ENCODE data around the gene PSG2.
"Not testable (repeated sequence)": the region's sequence is repeated elsewhere in the genome, so short reads cannot be mapped to it uniquely, and the experiment has no call there.

DNA sequence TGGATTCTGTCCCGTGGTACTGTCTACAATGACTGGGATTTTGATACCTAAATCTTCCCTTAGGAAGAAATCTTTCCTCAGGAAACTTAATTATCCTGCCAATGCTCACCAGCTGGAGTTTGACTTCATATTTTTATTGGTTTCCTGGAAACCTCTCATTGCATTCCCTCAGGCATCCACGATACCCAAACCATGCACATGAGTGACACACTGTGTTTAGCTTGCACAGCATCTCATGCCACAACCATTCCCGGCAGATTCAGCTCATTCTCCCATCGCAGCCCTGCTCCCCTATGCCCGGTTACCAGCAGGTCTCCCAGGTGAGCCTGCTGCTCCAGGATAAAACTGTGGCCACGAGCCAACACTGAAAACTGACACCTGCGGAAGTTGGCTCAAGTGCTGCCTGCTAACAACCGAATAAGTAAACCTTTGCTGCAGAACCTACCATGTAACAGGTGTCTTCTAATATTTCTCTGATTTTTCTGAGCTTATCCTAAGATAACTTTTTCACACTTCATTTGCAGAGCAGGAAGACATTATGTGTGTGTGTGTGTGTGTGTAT lies 48.9 kb upstream of the PSG2 start:
- TF ChIP-seq, protein P1, sequence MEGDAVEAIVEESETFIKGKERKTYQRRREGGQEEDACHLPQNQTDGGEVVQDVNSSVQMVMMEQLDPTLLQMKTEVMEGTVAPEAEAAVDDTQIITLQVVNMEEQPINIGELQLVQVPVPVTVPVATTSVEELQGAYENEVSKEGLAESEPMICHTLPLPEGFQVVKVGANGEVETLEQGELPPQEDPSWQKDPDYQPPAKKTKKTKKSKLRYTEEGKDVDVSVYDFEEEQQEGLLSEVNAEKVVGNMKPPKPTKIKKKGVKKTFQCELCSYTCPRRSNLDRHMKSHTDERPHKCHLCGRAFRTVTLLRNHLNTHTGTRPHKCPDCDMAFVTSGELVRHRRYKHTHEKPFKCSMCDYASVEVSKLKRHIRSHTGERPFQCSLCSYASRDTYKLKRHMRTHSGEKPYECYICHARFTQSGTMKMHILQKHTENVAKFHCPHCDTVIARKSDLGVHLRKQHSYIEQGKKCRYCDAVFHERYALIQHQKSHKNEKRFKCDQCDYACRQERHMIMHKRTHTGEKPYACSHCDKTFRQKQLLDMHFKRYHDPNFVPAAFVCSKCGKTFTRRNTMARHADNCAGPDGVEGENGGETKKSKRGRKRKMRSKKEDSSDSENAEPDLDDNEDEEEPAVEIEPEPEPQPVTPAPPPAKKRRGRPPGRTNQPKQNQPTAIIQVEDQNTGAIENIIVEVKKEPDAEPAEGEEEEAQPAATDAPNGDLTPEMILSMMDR (IDR thresholded peaks at IDR 0.05; ENCODE audit: insufficient read depth, low read length), result not testable (repeated sequence)
- not testable (repeated sequence) for TF ChIP-seq GABPA (IDR thresholded peaks at IDR 0.05; ENCODE audit: low read depth)
